BE2C (cell line): ENCODE measurements around the gene ICE2.

Experiments
- DNase-seq: peaks from one replicate; pipeline ENCODE4 v3.0.0-alpha.2; 2020
- H3K27me3 ChIP-seq: fragments of 250-450 bp; sonication (Bioruptor Pico); 2 replicates; pipeline ENCODE4 v1.5.1; 2020; ENCODE audit warnings: mild to moderate bottlenecking
- H3K36me3 ChIP-seq: fragments of 250-450 bp; sonication (Bioruptor Pico); 2 replicates; pipeline ENCODE4 v1.5.1; 2020; ENCODE audit warnings: mild to moderate bottlenecking
- H3K4me1 ChIP-seq: fragments of 250-450 bp; sonication (Bioruptor Pico); 2 replicates; pipeline ENCODE4 v1.5.1; 2020
- H3K4me3 ChIP-seq: 2 replicates; pipeline ENCODE4 v1.5.1; 2011; ENCODE audit warnings: low read depth, low read length
- H3K9me3 ChIP-seq: fragments of 250-450 bp; sonication (Bioruptor Pico); 2 replicates; pipeline ENCODE4 v1.5.1; 2020
- CTCF ChIP-seq: IDR thresholded peaks from 2 replicates; pipeline ENCODE4 v1.5.1; 2012; ENCODE audit warnings: mild to moderate bottlenecking, low read depth, low read length

ICE2 gene

GRCh38 chr15:60448668-60449360, 30.1 kb downstream of the ICE2 start:
- no peaks in the 10 kb centered on the region for H3K27me3 ChIP-seq
- TF ChIP-seq CTCF: no peak
- H3K4me3 ChIP-seq: no peak overlapping the region
- no peaks in the 10 kb centered on the region for H3K9me3 ChIP-seq
- H3K4me1 ChIP-seq: no peaks in the 10 kb centered on the region
- no peak for DNase-seq
- H3K36me3 ChIP-seq: peaks cover 24% of the 10 kb centered on the region

DNA sequence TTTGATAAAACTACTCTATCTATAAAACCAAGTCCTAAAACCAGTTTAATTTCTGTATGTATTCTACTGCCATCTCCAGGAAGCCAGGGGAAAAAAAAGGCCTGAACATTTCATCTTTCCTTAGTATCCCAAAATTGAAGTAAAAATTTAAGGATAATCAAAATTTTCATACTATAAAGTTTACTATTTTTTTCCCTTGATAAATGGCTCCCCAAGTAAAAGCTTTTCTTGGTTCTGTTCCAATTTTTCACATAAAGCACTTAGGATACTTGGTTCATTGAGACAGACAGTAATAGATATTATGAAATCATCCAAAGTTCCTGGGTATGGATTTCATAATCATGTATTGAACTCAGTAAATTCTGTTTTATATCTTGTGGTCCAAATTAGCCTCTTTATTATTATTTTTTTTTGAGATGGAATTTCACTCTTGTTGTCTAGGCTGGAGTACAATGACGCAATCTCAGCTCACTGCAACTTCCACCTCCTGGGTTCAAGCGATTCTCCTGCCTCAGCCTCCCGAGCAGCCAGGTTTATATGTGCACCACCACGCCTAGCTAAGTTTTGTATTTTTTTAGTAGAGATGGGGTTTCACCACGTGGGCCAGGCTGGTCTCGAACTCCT, 34.5 kb downstream of the ICE2 start:
- no peaks in the 10 kb centered on the region for H3K4me1 ChIP-seq
- no peak overlapping the region for H3K4me3 ChIP-seq
- H3K9me3 ChIP-seq: no peaks in the 10 kb centered on the region
- H3K27me3 ChIP-seq: no peaks in the 10 kb centered on the region
- no peak for DNase-seq
- peak; percentile 59 for TF ChIP-seq CTCF
- H3K36me3 ChIP-seq: peaks cover 8% of the 10 kb centered on the region

DNA sequence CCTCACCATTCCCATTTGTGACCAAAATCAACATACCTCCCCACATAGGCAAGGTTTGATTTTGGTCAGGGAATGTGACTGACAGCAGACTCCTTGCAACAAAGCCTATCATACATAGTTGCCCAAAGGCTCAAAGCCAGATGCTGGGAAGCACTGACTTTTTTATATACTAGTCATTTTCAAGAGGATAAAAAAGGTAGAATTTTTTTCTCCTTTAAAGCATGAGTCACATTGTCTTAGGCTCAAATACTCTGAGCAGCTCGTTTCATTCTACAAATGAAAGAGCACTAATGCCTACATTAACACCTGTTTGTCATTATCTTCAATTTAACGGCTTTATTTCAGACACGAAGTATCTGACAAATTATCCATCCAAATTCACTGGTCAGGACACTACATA, 36.2 kb downstream of the ICE2 start:
- no peak for TF ChIP-seq CTCF
- no peaks in the 10 kb centered on the region for H3K27me3 ChIP-seq
- H3K36me3 ChIP-seq: no peaks in the 10 kb centered on the region; the same call in 1 of the 2 replicates
- no peak for DNase-seq
- H3K4me1 ChIP-seq: no peaks in the 10 kb centered on the region
- no peaks in the 10 kb centered on the region for H3K9me3 ChIP-seq
- H3K4me3 ChIP-seq: no peak overlapping the region

GRCh38 chr15:60442031-60442650, 36.8 kb downstream of the ICE2 start:
- Histone ChIP-seq H3K9me3 (no peaks in the 10 kb centered on the region), H3K36me3 (no peaks in the 10 kb centered on the region; the same call in 1 of the 2 replicates), H3K4me1 (no peaks in the 10 kb centered on the region), H3K4me3 (no peak overlapping the region), H3K27me3 (no peaks in the 10 kb centered on the region)
- TF ChIP-seq CTCF: no peak
- DNase-seq: no peak

DNA sequence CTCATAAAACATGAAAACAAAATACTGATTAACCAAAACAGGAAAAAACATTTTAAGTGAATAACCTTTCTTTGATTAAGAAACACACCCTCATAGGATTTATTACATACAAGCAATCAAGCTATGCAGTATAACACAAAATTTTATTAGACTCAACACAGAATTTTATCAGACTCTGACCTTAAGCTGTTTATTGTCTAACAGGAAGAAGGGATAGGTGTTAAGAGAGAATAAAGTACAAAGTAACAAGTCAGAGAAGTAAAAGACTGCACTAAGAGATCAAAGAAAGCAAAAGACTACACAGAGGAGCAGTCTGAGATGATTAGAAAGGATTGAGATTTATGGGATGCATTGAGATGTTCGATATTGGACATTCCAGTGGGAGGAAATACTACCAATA, 37.6 kb downstream of the ICE2 start:
- H3K36me3 ChIP-seq: no peaks in the 10 kb centered on the region; the same call in 1 of the 2 replicates
- TF ChIP-seq CTCF: no peak
- no peak overlapping the region for H3K4me3 ChIP-seq
- DNase-seq: no peak
- no peaks in the 10 kb centered on the region for H3K4me1 ChIP-seq
- H3K9me3 ChIP-seq: no peaks in the 10 kb centered on the region
- no peaks in the 10 kb centered on the region for H3K27me3 ChIP-seq

GRCh38 chr15:60438646-60439045, 40.3 kb downstream of the ICE2 start:
- no peaks in the 10 kb centered on the region for H3K9me3 ChIP-seq
- no peak for TF ChIP-seq CTCF
- no peaks in the 10 kb centered on the region for H3K27me3 ChIP-seq
- no peak for DNase-seq
- no peak overlapping the region for H3K4me3 ChIP-seq
- H3K4me1 ChIP-seq: peaks cover 5% of the 10 kb centered on the region
- no peaks in the 10 kb centered on the region for H3K36me3 ChIP-seq
